GM21529 (cell line): ENCODE data around the gene KDM5B.
"Not testable (repeated sequence)": the region's sequence is repeated elsewhere in the genome, so short reads cannot be mapped to it uniquely, and the experiment has no call there.

Experiments used
- ATAC-seq: cut with Tn5 transposase; IDR thresholded peaks from one replicate; pipeline ENCODE4 v1.9.1; 2021; ENCODE audit not compliant: unreplicated experiment

Gene KDM5B

DNA sequence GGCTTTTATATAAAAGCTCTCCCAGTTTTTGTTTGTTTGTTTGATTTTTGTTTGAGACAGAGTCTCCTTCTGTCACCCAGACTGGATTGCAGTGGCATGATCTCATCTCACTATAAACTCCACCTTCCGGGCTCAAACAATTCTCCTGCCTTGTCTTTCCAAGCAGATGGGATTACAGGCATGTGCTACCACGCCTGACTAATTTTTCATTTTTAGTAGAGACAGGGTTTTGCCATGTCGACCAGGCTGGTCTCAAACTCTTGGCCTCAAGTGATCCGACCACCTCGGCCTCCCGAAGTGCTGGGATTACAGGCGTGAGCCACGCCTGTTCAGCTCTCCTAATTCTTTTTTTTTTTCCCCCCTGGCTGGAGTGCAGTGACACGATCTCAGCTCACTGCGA, 6.9 kb upstream of the KDM5B start:
- ATAC-seq, result no peak

DNA sequence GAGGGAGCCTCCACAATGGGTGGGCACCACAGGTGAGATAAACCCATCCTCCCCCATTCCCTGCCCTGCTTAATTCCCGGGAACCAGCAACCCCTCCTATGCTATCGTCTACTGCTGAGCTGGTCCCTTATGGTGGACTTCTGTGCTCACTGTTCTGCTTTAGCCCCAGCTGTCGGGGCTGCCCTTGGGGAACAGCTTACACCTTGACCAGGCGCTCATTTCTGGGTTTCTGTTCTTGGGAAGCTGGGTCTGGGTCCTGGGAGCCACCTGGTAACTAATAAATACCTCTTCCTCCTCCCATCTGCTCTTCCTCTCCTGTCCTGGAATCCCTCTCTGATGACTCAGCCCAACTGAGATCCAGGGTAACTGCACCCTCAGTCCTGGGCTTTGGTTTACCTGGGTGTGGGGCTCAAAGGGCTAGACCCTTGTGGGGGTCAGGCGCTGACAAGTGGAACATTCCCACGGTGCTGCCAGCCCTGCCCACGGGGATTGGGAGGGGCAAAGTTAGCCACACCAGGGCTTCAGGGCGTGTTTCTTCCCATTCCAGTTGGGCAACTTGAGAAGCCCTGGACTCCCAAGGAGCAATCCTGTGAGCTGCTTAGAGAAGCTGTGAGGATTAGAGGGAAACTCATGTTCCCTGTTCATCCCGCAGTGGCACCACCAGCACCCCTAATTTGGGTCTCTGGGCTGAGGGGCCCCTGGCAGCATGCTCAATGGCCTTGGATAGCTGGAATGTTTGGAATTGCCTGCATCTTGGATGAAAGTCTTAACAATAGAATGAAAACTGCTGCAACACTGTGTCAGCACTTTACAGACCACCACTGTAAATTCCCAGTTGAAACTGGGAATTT, 4.2 kb upstream of the KDM5B start:
- ATAC-seq, result no peak

DNA sequence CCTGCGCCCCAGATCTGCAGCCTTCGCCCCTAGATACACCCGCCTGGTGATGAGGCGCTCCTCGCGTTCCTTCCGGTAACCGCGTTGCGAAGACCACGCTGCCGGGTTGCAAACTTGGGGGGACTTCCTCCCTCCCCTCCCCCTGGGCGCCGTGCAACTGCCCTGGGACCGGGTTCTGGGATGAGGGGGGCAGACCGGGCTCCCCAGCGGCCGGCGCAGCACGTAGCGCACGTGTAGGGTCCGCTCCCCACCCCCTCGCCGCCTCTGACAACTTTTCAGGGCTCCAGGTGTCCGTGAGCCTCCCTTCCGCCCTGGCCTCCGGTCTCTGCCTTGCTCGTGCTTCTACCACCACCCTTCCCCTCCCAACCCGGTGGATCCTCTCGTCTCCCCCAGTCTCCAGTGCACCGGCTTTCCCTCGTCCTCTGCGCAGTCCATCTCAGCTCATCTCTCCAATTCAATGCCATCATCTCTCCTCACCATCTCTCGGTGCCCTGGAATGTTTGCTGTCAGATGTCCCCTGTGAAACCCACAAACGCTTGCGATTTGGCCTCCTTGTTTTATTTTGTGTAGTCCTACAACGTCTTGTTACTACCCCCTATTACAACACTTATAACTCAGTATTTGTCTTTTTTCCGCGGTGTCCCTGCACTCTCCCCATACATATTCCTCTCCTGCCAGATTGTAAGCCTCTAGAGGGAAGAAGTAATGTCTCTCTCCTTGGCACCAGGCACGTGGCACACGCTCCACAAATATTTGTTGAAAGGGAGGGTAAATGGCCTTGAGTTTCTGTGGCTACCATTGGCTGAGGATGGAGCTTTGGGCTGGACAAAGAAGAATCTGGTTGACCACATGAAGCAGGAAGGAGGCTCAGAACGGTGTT, 3.3 kb upstream of the KDM5B start:
- peak; percentile 29 for ATAC-seq

DNA sequence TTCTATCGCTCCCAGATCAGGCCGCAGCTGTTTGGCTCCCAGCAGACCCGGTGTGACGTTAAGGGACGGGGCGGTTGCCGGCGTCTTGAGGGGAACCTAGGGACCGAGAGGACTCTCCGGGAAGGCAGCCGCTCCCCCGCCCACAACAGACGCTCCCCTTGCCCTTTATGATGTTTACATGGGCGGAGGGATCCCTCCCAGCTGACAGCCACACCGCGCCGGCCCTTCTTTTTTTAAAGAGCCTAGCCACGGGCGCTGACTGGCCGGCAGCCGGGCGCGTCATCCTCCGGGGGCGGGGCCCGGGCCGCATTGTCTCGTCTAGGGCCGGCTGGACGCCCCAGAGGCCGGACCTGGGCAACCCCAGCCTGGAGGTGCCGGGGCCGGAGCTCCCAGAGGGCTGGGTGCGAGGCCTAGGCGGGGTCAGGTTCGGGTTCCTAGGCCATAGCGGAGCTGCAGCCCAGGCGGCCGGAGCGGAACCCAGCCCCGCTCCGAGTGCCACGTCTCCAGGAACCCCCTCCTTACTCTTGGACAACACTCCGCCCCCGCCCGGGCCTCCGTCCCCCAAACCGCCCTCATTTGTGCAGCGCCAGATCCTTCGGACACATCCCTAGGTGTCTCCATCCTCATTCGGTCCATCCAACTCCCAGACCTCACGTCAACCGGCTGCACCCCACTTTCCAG, 2.5 kb upstream of the KDM5B start, which contains the start of gene PCAT6:
Gene PCAT6 (plus strand): TSS at position 340 of the 681 bp plus-strand sequence.
- peak; percentile 78 for ATAC-seq

DNA sequence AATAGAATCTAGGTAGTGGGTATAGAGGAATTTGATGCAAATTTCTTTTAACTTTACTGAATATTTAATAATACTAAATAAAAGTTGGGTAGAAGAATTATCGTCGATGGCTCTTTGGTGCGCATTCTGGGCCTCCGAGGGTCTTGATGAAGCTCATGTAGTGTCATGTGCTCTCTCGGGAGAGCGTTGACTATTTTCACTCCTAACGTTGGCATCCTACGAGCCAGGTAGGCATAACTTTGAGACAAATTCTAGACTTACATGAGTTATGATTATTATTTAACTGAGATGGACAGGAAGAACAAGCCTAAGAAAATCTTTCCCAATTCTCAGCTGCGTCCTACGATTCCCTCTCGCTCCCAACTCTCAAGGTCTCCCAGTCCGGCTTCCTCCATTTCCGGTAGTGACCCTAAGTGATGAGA, 2.0 kb upstream of the KDM5B start:
- no peak for ATAC-seq

DNA sequence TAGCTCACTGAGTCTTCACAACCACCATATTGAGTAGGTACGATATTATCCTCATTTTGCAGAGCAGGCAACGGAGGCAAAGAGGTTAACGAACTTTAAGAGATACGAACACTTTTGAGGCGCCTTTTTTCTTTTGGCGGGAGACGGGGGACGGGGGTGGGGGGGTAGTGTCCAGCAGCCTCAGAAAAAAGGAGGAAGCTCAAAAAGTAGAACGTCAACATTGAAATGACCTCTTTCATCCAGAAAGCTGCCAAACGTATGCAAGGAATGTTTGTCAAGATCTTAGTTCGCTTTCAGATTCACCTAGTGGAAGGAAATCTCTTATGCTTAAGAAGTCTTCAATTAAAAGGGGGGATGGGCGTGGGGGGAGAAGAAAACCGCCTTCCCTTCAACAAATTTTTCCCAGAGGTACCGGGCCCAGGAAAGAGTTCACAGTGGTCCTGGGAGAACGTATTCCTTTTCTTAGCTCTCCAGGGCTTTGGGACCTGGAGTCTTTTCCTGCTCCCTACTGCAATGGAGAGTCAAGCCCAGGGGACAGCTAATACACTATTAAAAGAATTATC, 1.5 kb upstream of the KDM5B start:
- ATAC-seq, result no peak

DNA sequence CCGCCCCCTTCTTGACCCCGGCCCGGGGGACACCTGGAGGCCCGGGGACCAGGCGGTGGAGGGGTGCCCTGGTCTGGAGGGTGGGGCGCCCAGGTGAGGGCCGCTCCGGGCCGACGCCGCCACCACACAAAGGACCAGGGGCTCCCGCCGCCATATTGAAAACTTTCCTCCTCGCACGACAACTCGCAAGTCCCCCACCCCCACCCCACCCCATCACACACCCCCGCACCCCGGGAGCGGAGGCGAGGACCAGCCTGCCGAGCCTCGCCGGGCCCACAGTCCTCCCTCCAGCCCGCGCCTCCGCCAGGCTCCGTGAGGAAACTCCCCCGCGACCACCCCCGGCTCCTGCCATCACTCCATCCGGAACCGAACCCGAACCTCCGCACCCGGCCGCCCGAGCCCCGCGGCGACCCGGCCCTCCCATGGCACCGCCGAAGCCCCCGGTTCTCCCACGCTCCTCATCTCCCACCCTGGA, 733 bp downstream of the KDM5B start:
- ATAC-seq, result no peak

DNA sequence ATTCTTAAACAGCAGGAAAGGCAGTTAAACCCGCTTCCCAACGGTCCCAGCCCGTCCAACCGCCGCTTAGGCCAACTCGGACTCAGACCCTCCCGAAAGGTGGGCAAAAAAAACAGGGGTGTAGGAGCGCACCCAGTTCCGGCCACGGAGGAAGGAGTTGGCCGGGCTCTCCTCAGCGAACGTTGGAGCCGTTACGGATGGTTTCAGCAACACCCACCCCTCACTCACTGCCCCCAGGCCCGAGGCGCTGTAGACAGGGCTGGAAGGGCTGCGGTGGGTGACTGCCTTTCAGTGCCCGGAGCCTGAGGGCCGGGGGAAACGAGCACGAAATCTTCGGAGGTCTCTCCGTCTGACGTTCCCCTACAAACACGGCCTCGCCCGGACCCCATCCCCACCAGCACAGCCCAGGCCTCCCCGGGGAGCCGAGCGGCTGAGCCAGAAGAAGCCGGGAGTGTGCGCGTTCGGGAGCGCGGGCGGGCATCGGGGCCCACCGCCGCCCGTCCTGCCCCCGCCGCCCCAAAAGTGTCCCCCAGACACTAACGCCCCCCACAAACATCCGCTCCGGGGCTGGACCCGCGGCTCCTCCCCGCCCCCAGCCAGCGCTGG, 1.3 kb downstream of the KDM5B start:
- no peak for ATAC-seq

DNA sequence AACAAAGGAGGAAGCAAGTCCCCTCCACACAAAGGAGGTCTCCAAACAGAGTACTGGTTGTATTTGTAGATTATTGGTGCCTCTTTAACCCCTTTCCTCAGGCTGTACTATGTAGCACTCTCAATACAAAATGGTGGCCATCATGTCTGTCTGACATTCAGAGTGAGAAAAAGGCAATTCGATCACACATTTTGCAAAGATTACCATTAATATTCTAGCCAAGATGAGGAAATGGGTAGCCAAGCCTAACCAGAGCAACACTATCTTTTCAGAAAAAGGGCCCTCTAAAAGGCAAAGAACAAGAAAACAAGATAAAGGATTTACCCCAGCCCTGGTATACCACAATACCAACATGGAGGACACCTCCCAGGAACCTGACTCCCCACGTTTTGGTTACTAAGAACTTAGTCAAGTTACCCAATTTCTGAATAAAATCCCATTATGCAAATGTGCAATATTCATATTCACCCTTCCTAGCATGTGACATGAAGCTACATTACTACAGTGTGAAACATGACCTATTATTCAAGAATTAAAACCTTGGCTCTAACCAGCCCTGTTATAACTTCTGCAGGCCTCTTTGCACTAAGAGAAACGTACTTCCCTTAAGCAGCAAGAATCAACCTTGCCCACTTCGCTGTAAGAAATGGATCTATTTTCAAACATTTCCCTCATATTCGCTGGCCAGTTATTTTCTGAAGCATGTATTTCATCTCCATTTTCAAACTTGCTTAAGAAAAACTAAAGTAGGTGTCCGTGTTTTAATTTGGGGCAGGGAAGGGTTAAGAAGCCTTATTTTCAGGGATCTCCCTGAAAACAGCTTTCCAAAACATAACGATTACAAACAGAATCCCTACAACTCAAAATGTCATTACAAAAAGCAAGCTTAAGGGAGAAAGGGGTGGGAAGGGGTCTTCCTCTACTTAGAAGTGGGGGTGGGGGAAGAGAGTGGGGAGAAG, 2.1 kb downstream of the KDM5B start:
- ATAC-seq, result no peak

DNA sequence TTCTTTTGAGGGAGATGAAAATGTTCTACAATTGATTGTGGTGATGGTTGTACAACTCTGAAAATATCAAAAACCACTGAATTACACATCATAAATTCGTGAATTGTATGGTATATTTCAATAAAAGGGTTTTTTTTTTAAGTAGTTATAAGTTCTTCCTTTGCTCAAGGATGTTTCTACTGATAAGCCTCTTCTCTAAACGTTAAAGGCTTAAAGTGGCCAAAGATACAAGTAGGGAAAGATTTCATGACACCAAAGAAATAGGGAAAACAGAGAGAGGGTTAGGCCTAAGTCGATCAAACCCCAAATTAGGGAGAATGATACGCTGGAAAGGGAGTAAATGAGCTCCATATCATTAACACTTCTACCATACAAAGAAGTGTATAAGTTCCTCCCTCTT, 4.1 kb downstream of the KDM5B start:
- no peak for ATAC-seq

DNA sequence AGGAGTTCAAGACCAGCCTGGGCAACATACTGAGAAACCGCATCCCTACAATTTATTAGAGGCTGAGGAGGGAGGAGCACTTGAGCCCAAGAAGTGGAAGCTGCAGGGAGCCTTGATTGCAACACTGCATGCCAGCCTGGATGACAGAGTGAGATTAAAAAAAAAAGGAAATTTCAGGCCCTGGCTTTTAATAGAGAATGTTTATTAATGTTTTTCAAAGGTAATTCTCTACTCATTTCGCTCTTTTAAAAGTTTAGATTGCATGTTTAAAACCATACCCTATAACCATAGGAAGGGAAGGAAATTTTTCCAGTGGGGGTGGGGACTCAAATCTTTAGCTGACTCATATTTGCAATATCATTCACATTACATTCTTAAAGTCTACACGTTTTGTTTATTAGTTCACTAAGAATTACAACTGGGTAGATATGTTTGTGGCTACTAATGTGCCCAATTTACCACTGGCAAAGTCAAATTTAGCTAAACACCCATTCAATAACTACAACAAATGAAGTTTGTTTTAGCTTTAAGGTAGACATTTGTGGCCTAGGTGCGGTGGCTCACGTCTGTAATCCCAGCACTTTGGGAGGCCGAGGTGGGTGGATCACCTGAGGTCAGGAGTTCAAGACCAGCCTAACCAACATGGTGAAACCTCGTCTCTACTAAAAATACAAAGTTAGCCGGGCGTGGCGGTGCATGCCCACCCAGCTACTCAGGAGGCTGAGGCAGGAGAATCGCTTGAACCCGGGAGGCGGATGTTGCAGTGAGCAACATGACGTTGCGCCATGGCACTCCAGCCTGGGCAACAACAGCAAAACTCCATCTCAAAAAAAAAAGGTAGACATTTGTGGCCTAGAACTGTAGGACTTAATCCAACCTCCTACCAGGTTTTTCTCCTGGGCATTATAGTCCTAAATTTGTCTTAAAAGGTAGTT, 5.0 kb downstream of the KDM5B start:
- no peak for ATAC-seq

DNA sequence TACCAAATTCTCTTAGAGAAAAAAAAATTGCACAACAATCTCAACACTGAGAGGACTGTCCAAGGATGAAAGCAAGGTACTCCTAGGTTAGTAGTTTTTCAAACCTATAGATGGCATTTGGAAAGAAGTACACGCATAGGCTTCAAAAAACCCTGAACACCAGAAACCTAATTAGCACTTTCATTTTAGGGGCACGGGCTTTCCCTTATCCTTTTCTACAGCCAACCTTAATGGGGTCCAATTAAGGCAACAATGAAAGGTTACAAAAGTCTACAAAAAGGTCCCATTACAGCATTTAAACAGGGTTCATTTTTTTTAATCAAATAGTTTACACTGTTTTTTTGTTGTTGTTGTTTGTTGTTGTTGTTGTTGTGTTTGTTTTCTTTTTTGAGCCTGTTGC, 6.2 kb downstream of the KDM5B start:
- ATAC-seq, result no peak

DNA sequence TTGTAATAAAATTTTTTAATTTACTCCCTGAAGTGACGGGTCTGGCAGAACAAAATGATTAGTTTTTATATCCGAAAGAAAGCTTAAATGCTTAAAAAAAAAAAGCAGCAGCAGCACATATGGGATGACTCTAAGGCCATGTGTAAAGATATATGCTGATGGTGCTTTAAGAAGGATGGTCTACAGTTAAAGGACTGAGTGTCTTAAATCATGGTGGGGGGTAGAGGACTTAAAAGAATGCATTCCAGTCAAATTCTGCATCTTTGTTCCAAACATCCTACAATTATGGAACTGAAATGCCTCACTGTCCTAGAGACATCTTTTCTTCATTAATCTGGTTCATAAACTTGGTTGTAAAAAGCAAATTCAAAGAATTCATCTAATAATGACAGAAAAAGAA, 7.0 kb downstream of the KDM5B start:
- no peak for ATAC-seq

DNA sequence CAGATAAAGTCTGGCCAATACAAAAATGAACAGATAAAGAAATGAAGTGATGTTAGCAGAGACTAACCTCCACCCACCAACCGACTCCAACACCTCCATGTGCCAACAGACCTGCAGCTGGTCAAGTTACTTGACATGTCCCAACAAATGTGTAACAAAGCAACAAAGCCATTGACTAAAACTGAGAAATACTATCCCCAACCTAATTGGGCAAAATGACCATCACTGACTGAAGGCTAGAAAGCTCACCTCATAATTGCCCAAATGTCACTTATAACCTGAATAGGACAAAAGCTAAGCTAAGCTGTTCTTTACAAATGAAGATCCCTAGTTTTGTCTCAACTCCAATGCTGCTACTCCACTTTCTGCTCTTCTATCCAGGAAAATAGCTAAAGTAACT, 7.5 kb downstream of the KDM5B start:
- ATAC-seq, result no peak

DNA sequence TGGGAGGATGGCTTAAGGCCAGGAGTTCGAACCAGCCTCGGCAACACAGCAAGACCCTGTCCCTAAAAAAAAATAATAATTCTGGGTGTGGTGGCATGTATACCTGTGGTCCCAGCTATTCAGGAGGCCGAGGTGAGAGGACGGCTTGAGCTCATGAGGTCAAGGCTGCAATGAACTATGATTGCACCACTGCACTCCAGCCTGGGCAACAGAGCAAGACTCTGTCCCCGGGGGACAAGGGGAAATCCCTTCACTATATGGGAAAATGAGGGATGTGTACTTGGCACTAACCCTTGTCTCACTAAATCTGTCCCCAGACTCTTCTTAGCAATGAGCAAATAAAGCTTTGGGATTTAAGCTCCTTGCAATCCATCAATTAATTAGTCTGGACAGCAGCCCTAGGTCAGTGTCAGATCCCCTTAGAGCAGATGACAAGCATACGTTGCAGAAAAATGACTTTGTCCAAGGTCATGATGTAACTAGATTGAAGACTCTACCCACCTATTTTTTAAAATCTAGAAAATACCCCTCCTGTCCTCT, 9.4 kb downstream of the KDM5B start:
- ATAC-seq, result no peak

DNA sequence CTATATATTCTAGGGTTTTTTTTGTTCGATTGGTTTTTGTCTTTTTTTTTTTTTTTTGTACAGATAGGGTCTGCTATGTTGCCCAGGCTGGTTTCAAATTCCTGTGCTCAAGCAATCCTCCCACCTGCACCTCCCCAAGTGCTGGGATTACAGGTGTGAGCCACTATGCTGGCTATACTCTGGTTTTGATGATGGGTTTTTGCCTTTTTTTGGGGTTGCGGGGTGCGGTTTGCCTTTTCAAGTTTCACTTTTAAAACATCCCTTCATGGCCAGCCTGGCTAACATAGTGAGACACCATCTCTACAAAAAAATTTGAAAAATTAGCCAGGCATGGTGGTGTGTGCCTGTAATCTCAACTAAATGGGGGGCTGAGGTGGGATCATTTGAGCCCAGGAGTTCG, 10.0 kb downstream of the KDM5B start:
- no peak for ATAC-seq

DNA sequence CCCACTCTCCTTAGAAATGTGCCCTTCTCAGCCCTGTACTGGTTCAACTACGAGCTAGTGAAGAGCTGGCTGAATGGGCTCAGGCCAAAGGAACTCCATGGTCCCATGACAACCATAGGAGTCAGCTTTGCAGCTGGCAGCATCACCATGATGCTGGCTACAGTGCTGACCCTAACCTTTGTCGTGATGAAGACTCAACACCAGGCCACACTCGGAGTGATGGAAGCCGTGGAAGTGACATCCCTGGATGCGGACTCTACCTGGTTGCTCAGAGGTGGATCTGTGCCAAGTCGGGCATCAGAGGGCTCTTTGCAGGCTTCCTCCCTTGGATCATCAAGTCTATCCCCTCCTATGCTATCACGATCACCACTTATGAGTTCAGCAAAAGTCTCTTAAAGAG, 11.6 kb downstream of the KDM5B start:
- no peak for ATAC-seq

DNA sequence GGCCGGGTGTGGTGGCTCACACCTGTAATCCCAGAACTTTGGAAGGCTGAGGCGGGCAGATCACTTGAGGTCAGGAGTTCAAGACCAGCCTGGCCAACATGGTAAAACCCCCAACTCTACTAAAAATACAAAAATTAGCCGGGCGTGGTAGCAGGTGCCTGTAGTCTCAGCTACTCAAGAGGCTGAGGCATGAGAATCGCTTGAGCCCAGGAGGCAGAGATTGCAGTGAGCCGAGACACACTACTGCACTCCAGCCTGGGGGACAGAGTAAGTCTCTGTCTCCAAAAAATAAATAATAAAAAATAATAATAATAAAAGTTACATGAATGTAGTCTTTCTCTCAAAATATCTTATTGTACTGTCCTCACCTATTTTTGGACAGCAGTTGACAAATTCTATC, 13.3 kb downstream of the KDM5B start:
- not testable (repeated sequence) for ATAC-seq
